Smooth muscle cell (in vitro differentiated cells): Measurements from ENCODE around the gene PLXNA4. TPM values are rescaled to one million over a fixed set of nuclear protein-coding genes. Genes with fewer than 3 reads are reported as not detected.

Experiments
- DNase-seq: peaks from one replicate; lab custom pipeline; 2025; ENCODE audit not compliant: unreplicated experiment; lab: John Stamatoyannopoulos, UW
- H2AFZ ChIP-seq: fragments of 200-600 bp; sonication (generic); 2 replicates; pipeline ENCODE4 v1.6.0; 2016; ENCODE audit warnings: antibody characterized with exemption, low read depth, mild to moderate bottlenecking
- H3F3A ChIP-seq: fragments of 200-600 bp; sonication (generic); 2 replicates; pipeline ENCODE4 v1.6.0; 2017; ENCODE audit warnings: antibody characterized with exemption, low read depth
- H3K27ac ChIP-seq: fragments of 200-600 bp; sonication (generic); 2 replicates; pipeline ENCODE4 v1.5.1; 2016; ENCODE audit warnings: low read depth, mild to moderate bottlenecking
- H3K27me3 ChIP-seq: fragments of 200-600 bp; sonication (generic); 2 replicates; pipeline ENCODE4 v1.6.1; 2016; ENCODE audit warnings: low read depth, mild to moderate bottlenecking
- H3K36me3 ChIP-seq: fragments of 200-600 bp; sonication (generic); 2 replicates; pipeline ENCODE4 v1.5.1; 2016; ENCODE audit warnings: low read depth
- H3K4me1 ChIP-seq: fragments of 200-600 bp; sonication (generic); 2 replicates; pipeline ENCODE4 v1.5.1; 2016; ENCODE audit warnings: low read depth
- H3K4me2 ChIP-seq: fragments of 200-600 bp; sonication (generic); 2 replicates; pipeline ENCODE4 v1.6.0; 2016; ENCODE audit warnings: mild to moderate bottlenecking
- H3K4me3 ChIP-seq: fragments of 200-600 bp; sonication (generic); 2 replicates; pipeline ENCODE4 v1.5.1; 2016; ENCODE audit warnings: mild to moderate bottlenecking
- H3K79me2 ChIP-seq: fragments of 200-600 bp; sonication (generic); 2 replicates; pipeline ENCODE4 v1.6.0; 2016; ENCODE audit warnings: low read depth, mild to moderate bottlenecking
- H3K9ac ChIP-seq: fragments of 200-600 bp; sonication (generic); 2 replicates; pipeline ENCODE4 v1.6.0; 2016; ENCODE audit warnings: low read depth
- H3K9me3 ChIP-seq: fragments of 200-600 bp; sonication (generic); replicated peaks from 2 replicates; pipeline ENCODE4 v1.5.1; 2016; ENCODE audit warnings: low read depth
- H4K20me1 ChIP-seq: fragments of 200-600 bp; sonication (generic); 2 replicates; pipeline ENCODE4 v1.6.0; 2016; ENCODE audit warnings: low read depth
- CTCF ChIP-seq: fragments of 200-600 bp; sonication (generic); IDR thresholded peaks from 2 replicates; pipeline ENCODE4 v1.5.1; 2017; ENCODE audit warnings: borderline replicate concordance, mild to moderate bottlenecking, antibody characterized with exemption; ENCODE audit not compliant: insufficient read depth, poor library complexity, severe bottlenecking
- WGBS: methylation state at CpG from one replicate; pipeline ENCODE4 v1.1.7; 2016; ENCODE audit warnings: low lambda C conversion rate; 5-methylcytosine and 5-hydroxymethylcytosine counted together
- polyA plus RNA-seq: library from polyadenylated mRNA; unstranded; fragments of >200 nt; fragmentation: Nextera tagmentation; extraction: Ambion mirVana; gene quantifications from 2 replicates; pipeline ENCODE4 v1.2.1, GENCODE V29; 2016
- total RNA-seq: library from RNA; depleted of rRNA; stranded (reverse); fragments of >200 nt; gene quantifications from 2 replicates; pipeline ENCODE4 v1.2.3, GENCODE V29; 2014

Gene PLXNA4
- total and polyA plus RNA-seq, 2 experiments from 2014 or later: 8.5 to 9.9 TPM

GRCh38 chr7:132138817-132139216 is 437.5 kb downstream of the PLXNA4 start:
- no peak for DNase-seq
- H3K4me1 ChIP-seq: peaks cover 27% of the 10 kb centered on the region
- H3K4me2 ChIP-seq: no peak overlapping the region
- no peaks in the 10 kb centered on the region for H3K9me3 ChIP-seq
- H2AFZ ChIP-seq: no peak overlapping the region
- H3K9ac ChIP-seq: no peak overlapping the region
- no peaks in the 10 kb centered on the region for H3K27me3 ChIP-seq
- no peak for TF ChIP-seq CTCF
- peaks cover 11% of the 10 kb centered on the region for H3F3A ChIP-seq
- no peak overlapping the region for H3K4me3 ChIP-seq
- H4K20me1 ChIP-seq: no peaks in the 10 kb centered on the region
- WGBS: 43% methylated on average over 2 of the region's 2 CpGs
- peak overlapping the region; percentile 87 for H3K27ac ChIP-seq
- H3K36me3 ChIP-seq: no peaks in the 10 kb centered on the region
- no peaks in the 10 kb centered on the region for H3K79me2 ChIP-seq

GRCh38 chr7:132137681-132138080 is 438.6 kb downstream of the PLXNA4 start:
- WGBS: 100% methylated on average over 5 of the region's 5 CpGs
- Histone ChIP-seq H3K9ac (no peak overlapping the region), H3K4me2 (no peak overlapping the region), H3K4me3 (no peak overlapping the region), H3K4me1 (peaks cover 27% of the 10 kb centered on the region), H3K36me3 (no peaks in the 10 kb centered on the region), H3K27ac (no peak overlapping the region), H2AFZ (no peak overlapping the region), H3K27me3 (no peaks in the 10 kb centered on the region), H4K20me1 (no peaks in the 10 kb centered on the region), H3K79me2 (no peaks in the 10 kb centered on the region), H3K9me3 (no peaks in the 10 kb centered on the region), H3F3A (peaks cover 11% of the 10 kb centered on the region)
- no peak for DNase-seq
- TF ChIP-seq CTCF: no peak

- no peak for TF ChIP-seq CTCF
- H3K27ac ChIP-seq: no peak overlapping the region
- H3K9me3 ChIP-seq: no peaks in the 10 kb centered on the region
- H3K27me3 ChIP-seq: no peaks in the 10 kb centered on the region
- H4K20me1 ChIP-seq: no peaks in the 10 kb centered on the region
- 83% methylated on average over 8 of the region's 8 CpGs for whole genome bisulfite sequencing
- H3K4me3 ChIP-seq: no peak overlapping the region
- H3K4me1 ChIP-seq: peaks cover 20% of the 10 kb centered on the region
- no peaks in the 10 kb centered on the region for H3K36me3 ChIP-seq
- H3K9ac ChIP-seq: no peak overlapping the region
- H3K79me2 ChIP-seq: no peaks in the 10 kb centered on the region
- H3F3A ChIP-seq: peaks cover 11% of the 10 kb centered on the region
- no peak overlapping the region for H3K4me2 ChIP-seq
- no peak for DNase-seq
- no peak overlapping the region for H2AFZ ChIP-seq
These were observed 440.4 kb downstream of the PLXNA4 start for GRCh38 chr7:132135746-132136385.
